ENCODE data around the gene RNLS.
"Not testable (repeated sequence)": the region's sequence is repeated elsewhere in the genome, so short reads cannot be mapped to it uniquely, and the experiment has no call there.

The RNLS gene

DNA sequence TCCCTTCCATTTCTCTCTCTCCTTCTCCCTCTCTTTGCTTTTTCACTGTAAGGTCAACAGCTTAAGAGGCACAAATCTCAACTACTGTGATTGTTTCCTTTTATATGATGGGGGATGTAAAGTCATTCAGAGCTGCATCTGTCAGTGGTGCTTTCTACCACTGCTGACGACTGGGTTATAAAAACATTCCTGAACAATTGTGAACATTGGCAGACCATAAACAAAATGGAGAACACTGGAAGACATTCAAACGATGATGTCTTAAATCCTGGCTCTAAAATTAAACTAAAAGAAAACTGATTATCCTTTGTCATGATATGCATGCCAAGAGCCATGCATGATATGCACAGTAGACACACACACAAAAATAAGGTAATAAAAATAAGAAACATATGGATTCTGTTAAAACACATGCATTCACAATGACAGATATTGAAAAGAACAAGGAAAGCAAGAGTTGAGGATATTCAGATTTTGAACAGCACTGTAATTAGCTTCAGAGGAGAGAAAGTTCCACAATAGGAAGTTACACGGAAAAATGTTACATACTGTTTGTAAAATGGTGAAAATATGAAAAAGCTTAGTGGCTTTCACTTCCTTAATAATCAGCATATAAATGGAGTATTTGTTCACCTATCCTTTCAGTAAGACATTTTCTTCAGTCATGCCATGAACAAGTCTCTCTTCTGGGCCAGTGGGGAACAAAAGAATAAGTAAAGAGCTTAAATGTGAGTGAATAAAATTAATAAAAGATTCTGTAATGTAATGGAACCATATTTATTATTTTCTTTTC, 89.2 kb downstream of the RNLS start:
- TF ChIP-seq, protein P1, sequence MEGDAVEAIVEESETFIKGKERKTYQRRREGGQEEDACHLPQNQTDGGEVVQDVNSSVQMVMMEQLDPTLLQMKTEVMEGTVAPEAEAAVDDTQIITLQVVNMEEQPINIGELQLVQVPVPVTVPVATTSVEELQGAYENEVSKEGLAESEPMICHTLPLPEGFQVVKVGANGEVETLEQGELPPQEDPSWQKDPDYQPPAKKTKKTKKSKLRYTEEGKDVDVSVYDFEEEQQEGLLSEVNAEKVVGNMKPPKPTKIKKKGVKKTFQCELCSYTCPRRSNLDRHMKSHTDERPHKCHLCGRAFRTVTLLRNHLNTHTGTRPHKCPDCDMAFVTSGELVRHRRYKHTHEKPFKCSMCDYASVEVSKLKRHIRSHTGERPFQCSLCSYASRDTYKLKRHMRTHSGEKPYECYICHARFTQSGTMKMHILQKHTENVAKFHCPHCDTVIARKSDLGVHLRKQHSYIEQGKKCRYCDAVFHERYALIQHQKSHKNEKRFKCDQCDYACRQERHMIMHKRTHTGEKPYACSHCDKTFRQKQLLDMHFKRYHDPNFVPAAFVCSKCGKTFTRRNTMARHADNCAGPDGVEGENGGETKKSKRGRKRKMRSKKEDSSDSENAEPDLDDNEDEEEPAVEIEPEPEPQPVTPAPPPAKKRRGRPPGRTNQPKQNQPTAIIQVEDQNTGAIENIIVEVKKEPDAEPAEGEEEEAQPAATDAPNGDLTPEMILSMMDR (IDR thresholded peaks at IDR 0.05; ENCODE audit: unreplicated experiment in 3 of 3), result no peak
- Mint-ChIP-seq H3K4me3 (peak overlapping the region in 1 of 3 experiments; percentile 29), H3K36me3 (ENCODE audit: low read depth) (no peaks in the 10 kb centered on the region), H3K9me3 (no peaks in the 10 kb centered on the region), H3K27me3 (ENCODE audit: low read depth) (no peaks in the 10 kb centered on the region), H3K27ac (peak overlapping the region; percentile 84 to 92 (median 91)), H3K4me1 (peaks cover 14% of the 10 kb centered on the region)

DNA sequence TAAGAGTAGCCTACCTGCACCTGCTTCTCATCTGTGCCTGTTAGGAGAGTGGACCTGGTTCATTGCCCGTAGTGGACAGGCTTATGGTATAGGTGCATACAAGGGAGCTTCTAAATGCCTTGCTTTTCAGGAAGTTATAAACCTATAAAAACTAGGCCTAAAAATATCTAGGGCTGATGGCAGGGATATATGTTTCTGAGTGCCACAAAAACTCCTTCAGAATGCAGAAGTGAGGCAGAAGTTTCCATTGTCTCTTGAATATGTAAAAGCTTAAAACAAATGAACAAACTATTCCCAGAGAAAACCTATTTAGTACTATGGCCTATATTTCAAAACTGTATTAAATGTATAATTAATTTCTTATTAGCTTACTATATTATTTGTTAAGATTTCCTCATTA, 91.8 kb downstream of the RNLS start:
- H3K9me3 Mint-ChIP-seq, result no peaks in the 10 kb centered on the region
- TF ChIP-seq, protein P1 (IDR thresholded peaks at IDR 0.05; ENCODE audit: unreplicated experiment in 3 of 3), result no peak
- H3K27me3 Mint-ChIP-seq (ENCODE audit: low read depth), result no peaks in the 10 kb centered on the region
- no peak overlapping the region for H3K4me3 Mint-ChIP-seq
- peaks cover 14% of the 10 kb centered on the region for H3K4me1 Mint-ChIP-seq
- H3K36me3 Mint-ChIP-seq (ENCODE audit: low read depth), result no peaks in the 10 kb centered on the region
- H3K27ac Mint-ChIP-seq, result peak overlapping the region in 1 of 3 experiments; percentile 84

GRCh38 chr10:88490231-88490980, 92.7 kb downstream of the RNLS start:
- peaks cover 14% of the 10 kb centered on the region for H3K4me1 Mint-ChIP-seq
- H3K27ac Mint-ChIP-seq, result peak overlapping the region in 1 of 3 experiments; percentile 84
- no peaks in the 10 kb centered on the region for H3K27me3 Mint-ChIP-seq (ENCODE audit: low read depth)
- TF ChIP-seq, protein P1 (IDR thresholded peaks at IDR 0.05; ENCODE audit: unreplicated experiment in 3 of 3), result no peak
- no peak overlapping the region for H3K4me3 Mint-ChIP-seq
- no peaks in the 10 kb centered on the region for H3K9me3 Mint-ChIP-seq
- H3K36me3 Mint-ChIP-seq (ENCODE audit: low read depth), result no peaks in the 10 kb centered on the region

DNA sequence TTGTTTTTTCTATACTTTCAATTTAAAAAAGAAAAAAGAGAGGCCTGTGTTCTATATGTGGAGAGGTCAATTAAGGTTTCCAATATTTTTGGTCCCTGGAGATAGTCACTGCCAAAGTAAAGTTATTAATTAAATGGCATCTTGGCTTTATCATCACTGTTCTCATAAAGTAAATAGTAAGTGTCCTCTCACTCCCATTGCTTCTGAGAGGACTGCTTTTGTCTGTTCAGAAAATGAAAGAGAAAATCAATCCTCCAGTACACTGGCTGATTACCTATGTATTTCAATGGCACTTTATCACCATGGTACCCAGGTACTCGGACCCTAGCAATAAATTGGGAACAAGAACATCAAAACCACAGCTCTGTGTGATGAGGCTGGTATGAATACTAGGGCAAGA, 94.0 kb downstream of the RNLS start:
- no peaks in the 10 kb centered on the region for H3K9me3 Mint-ChIP-seq
- TF ChIP-seq, protein P1 (IDR thresholded peaks at IDR 0.05; ENCODE audit: unreplicated experiment in 3 of 3), result no peak
- H3K27ac Mint-ChIP-seq, result peak overlapping the region in 2 of 3 experiments; percentile 34 to 84
- peaks cover 13% of the 10 kb centered on the region for H3K4me1 Mint-ChIP-seq
- no peaks in the 10 kb centered on the region for H3K36me3 Mint-ChIP-seq (ENCODE audit: low read depth)
- H3K27me3 Mint-ChIP-seq (ENCODE audit: low read depth), result no peaks in the 10 kb centered on the region
- no peak overlapping the region for H3K4me3 Mint-ChIP-seq

DNA sequence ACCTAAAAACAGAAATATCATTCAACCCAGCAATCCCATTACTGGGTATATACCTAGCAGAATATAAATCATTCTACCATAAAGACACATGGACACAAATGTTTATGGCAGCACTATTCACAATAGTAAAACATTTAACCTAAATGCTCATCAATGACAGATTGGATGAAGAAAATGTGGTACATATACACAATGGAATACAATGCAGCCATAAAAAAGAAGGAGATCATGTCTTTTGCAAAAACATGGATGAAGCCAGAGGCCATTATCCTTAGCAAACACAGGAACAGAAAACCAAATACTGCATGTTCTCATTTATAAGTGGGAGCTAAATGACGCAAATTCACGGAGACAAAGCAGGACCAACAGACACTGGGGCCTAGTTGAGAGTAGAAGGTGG, 96.3 kb downstream of the RNLS start:
- not testable (repeated sequence) for H3K27ac Mint-ChIP-seq; H3K4me3 Mint-ChIP-seq; H3K27me3 Mint-ChIP-seq (ENCODE audit: low read depth); H3K36me3 Mint-ChIP-seq (ENCODE audit: low read depth); H3K9me3 Mint-ChIP-seq; H3K4me1 Mint-ChIP-seq

DNA sequence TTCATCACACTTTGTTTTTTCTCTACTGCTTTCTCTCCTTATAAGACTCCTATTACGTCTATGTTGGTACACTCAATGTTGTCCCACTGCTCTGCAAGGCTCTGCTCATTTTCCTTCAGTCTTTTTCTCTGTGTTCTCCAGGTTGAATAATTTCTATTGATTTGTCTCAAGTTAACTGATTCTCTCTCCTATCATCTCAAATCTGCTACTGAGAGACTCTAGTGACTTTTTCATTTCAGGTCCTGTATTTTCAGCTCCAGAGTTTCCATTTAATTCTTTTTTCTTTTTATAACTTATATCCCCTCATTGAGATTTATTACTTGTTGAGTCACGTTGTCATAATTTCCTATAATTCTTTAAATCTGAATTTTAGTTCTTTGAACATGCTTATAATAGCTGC, 100.9 kb downstream of the RNLS start:
- H3K36me3 Mint-ChIP-seq (ENCODE audit: low read depth), result no peaks in the 10 kb centered on the region
- no peak overlapping the region for H3K4me3 Mint-ChIP-seq
- H3K27me3 Mint-ChIP-seq (ENCODE audit: low read depth), result no peaks in the 10 kb centered on the region
- no peaks in the 10 kb centered on the region for H3K4me1 Mint-ChIP-seq
- no peak overlapping the region for H3K27ac Mint-ChIP-seq
- TF ChIP-seq, protein P1 (IDR thresholded peaks at IDR 0.05; ENCODE audit: unreplicated experiment in 3 of 3), result no peak
- peaks cover 6% of the 10 kb centered on the region for H3K9me3 Mint-ChIP-seq

Measured in nephron (organoid).